GM12878 (cell line): ENCODE measurements around the gene STXBP4. TPM values are rescaled to one million over a fixed set of nuclear protein-coding genes. Genes with fewer than 3 reads are reported as not detected.

Source experiments
- ATAC-seq: fragments of 200-7000 bp; cut with Tn5 transposase; 3 replicates; pipeline ENCODE4 v1.9.1; 2020; ENCODE audit warnings: mild to moderate bottlenecking, moderate library complexity
- BruUV-seq: library from RNA; stranded (reverse); fragments of 400-500 nt; replicated peaks from 2 replicates; lab custom pipeline; 2021; lab: Mats Ljungman, UMichigan
- CTCF ChIA-PET: fragments of 300-600 bp; sonication (Branson Sonifier 250); formaldehyde crosslinking; extraction: SDS; loops from one replicate; lab custom pipeline; 2021; ENCODE audit warnings: inconsistent platforms; lab: Yijun Ruan, JAX
- POLR2A ChIA-PET: fragments of 350-600 bp; formaldehyde crosslinking; extraction: SDS; loops from one replicate; lab custom pipeline; 2021; ENCODE audit warnings: inconsistent platforms; lab: Charles Lee
- RAD21 ChIA-PET: fragments of 300-600 bp; sonication (Branson Sonifier 250); formaldehyde crosslinking; loops from one replicate; lab custom pipeline; 2023; ENCODE audit warnings: antibody characterized with exemption; ENCODE audit not compliant: unreplicated experiment; lab: Charles Lee
- SMC1A ChIA-PET: fragments of 300-600 bp; sonication (Branson Sonifier 250); formaldehyde crosslinking; loops from one replicate; lab custom pipeline; 2023; ENCODE audit not compliant: unreplicated experiment, uncharacterized antibody; lab: Charles Lee
- DNase-seq: peaks from one replicate; pipeline ENCODE4 v3.0.0-alpha.2; 2011; ENCODE audit warnings: low read depth, low spot score
- FAIRE-seq: peaks from 3 replicates; lab custom pipeline; 2011; peaks lifted over from hg19 to GRCh38; lab: Jason Lieb, UNC
- H2AFZ ChIP-seq: 2 replicates; pipeline ENCODE4 v1.6.0; 2011; ENCODE audit warnings: low read depth, low read length, control low read depth; ENCODE audit not compliant: control insufficient read depth
- H3K27ac ChIP-seq: 2 replicates; pipeline ENCODE4 v1.5.1; 2011; ENCODE audit warnings: control low read depth; ENCODE audit not compliant: control insufficient read depth, insufficient read depth
- H3K27me3 ChIP-seq, 2 experiments: replicated peaks in 1 of 2; 2 replicates each; pipeline versions ENCODE4 v1.6.0 to v1.6.1; 2011; ENCODE audit warnings: low read length in 1 of 2; ENCODE audit not compliant: control insufficient read depth in 2 of 2, insufficient read depth in 2 of 2
- H3K36me3 ChIP-seq, 2 experiments: 2 replicates each; pipeline ENCODE4 v1.5.1; 2011; ENCODE audit warnings: low read length in 1 of 2; ENCODE audit not compliant: control insufficient read depth in 2 of 2, insufficient read depth in 2 of 2
- H3K4me1 ChIP-seq: 2 replicates; pipeline ENCODE4 v1.6.1; 2011; ENCODE audit warnings: mild to moderate bottlenecking, low read length, moderate library complexity, mixed read lengths; ENCODE audit not compliant: control insufficient read depth, insufficient read depth
- H3K4me2 ChIP-seq: 2 replicates; pipeline ENCODE4 v1.6.0; 2011; ENCODE audit warnings: control low read depth; ENCODE audit not compliant: control insufficient read depth, insufficient read depth
- H3K4me3 ChIP-seq: fragments of 200-600 bp; sonication (generic); 2 replicates; pipeline ENCODE4 v1.5.1; 2016
- H3K79me2 ChIP-seq: 2 replicates; pipeline ENCODE4 v1.6.0; 2011; ENCODE audit warnings: low read length; ENCODE audit not compliant: control insufficient read depth, insufficient read depth
- H3K9ac ChIP-seq: 2 replicates; pipeline ENCODE4 v1.8.0; 2011; ENCODE audit warnings: low read length, control low read depth, mixed read lengths; ENCODE audit not compliant: control insufficient read depth, insufficient read depth
- H3K9me3 ChIP-seq: replicated peaks from 3 replicates; pipeline ENCODE4 v1.5.1; 2011; ENCODE audit warnings: mild to moderate bottlenecking, low read length; ENCODE audit not compliant: control insufficient read depth, insufficient read depth
- H4K20me1 ChIP-seq: 2 replicates; pipeline ENCODE4 v1.6.0; 2011; ENCODE audit not compliant: control insufficient read depth, insufficient read depth
- ATF7 ChIP-seq: fragments of 450-650 bp; IDR thresholded peaks from 2 replicates; pipeline ENCODE4 v1.6.1; 2016; ENCODE audit warnings: low read depth, mild to moderate bottlenecking
- BCL11A ChIP-seq: IDR thresholded peaks from 2 replicates; pipeline ENCODE4 v1.6.1; 2011; ENCODE audit warnings: low read depth, low read length
- BHLHE40 ChIP-seq, 2 experiments: fragments of 450-650 bp in 1 of 2; IDR thresholded peaks; 2 replicates each; pipeline ENCODE4 v1.6.1; 2011 to 2017; ENCODE audit warnings: low read depth in 2 of 2, borderline replicate concordance in 1 of 2, improper control_type of control experiment in 1 of 2, low read length in 1 of 2, mild to moderate bottlenecking in 1 of 2
- CBX5 ChIP-seq: sonication (generic); IDR thresholded peaks from 2 replicates; pipeline ENCODE4 v1.6.1; 2016; ENCODE audit warnings: low read depth, moderate library complexity, mild to moderate bottlenecking, inconsistent platforms
- ETV6 ChIP-seq, 2 experiments: fragments of 450-650 bp in 1 of 2; IDR thresholded peaks in 1 of 2; conservative IDR thresholded peaks in 1 of 2; 2 replicates each; pipeline ENCODE4 v1.6.1; 2014; ENCODE audit warnings: antibody characterized with exemption in 1 of 2, borderline replicate concordance in 1 of 2, low read depth in 1 of 2, mild to moderate bottlenecking in 1 of 2, moderate library complexity in 1 of 2
- IRF4 ChIP-seq: IDR thresholded peaks from 2 replicates; pipeline ENCODE4 v1.6.1; 2011; ENCODE audit warnings: low read depth, low read length
- KDM1A ChIP-seq: fragments of 200-600 bp; sonication (generic); IDR thresholded peaks from 2 replicates; pipeline ENCODE4 v1.6.1; 2016; ENCODE audit warnings: borderline replicate concordance
- POLR2AphosphoS2 ChIP-seq: IDR thresholded peaks from 2 replicates; pipeline ENCODE4 v1.6.1; 2011; ENCODE audit warnings: low read depth, mild to moderate bottlenecking, low read length, improper control_type of control experiment, moderate library complexity
- RBBP5 ChIP-seq: fragments of 200-600 bp; sonication (generic); conservative IDR thresholded peaks from 2 replicates; pipeline ENCODE4 v1.6.1; 2016
- RCOR1 ChIP-seq: conservative IDR thresholded peaks from 2 replicates; pipeline ENCODE4 v1.6.1; 2012; ENCODE audit warnings: low read depth, low read length, improper control_type of control experiment
- RELB ChIP-seq: fragments of 450-650 bp; IDR thresholded peaks from 2 replicates; pipeline ENCODE4 v1.6.1; 2017; ENCODE audit warnings: low read depth, mild to moderate bottlenecking, moderate library complexity
- SPI1 ChIP-seq: IDR thresholded peaks from 2 replicates; pipeline ENCODE4 v1.6.1; 2011; ENCODE audit warnings: low read depth, mild to moderate bottlenecking, low read length, moderate library complexity, borderline replicate concordance; ENCODE audit not compliant: insufficient read depth
- TARDBP ChIP-seq: IDR thresholded peaks from 2 replicates; pipeline ENCODE4 v1.6.1; 2016; ENCODE audit warnings: borderline replicate concordance
- TCF12 ChIP-seq: IDR thresholded peaks from 2 replicates; pipeline ENCODE4 v1.6.1; 2011; ENCODE audit warnings: low read depth, mild to moderate bottlenecking, low read length
- YY1 ChIP-seq: IDR thresholded peaks from 2 replicates; pipeline ENCODE4 v1.6.1; 2011; ENCODE audit warnings: low read depth, mild to moderate bottlenecking, low read length
- WGBS: methylation state at CpG from one replicate; pipeline ENCODE4 v1.1.6; 2016; ENCODE audit warnings: low lambda C conversion rate; ENCODE audit not compliant: insufficient replicate concordance, insufficient coverage; ENCODE audit errors: missing lambda C conversion rate; 5-methylcytosine and 5-hydroxymethylcytosine counted together
- in situ Hi-C: fragments of 300-500 bp; cut with MboI; formaldehyde crosslinking; loops from 9 replicates; pipeline ENCODE4 v1.14.3; 2018; ENCODE audit warnings: mixed read lengths
- intact Hi-C: fragments of 100-400 bp; cut with micrococcal nuclease; formaldehyde crosslinking; loops from one replicate; pipeline ENCODE4 v1.14.2; 2022; ENCODE audit not compliant: unreplicated experiment
- polyA plus RNA-seq, 11 experiments: library from polyadenylated mRNA; depleted of rRNA in 4 of 11; unstranded in 6 of 11; stranded (reverse) in 5 of 11; fragments of >200 nt; fragmentation: Nextera tagmentation in 4 of 11; fragmentation: Illumina TruSeq in 1 of 11; extraction: Ambion mirVana in 4 of 11; extraction: Trizol in 1 of 11; gene quantifications; 1 replicate in 1 of 11; 2 replicates in 10 of 11; pipeline versions ENCODE4 v1.2.1 to v1.2.3, GENCODE V29; 2011 to 2016; ENCODE audit warnings: inconsistent platforms in 2 of 11, missing spikeins in 2 of 11, low read depth in 1 of 11
- total RNA-seq, 4 experiments: library from RNA; depleted of rRNA in 3 of 4; stranded (reverse); fragments of >200 nt in 3 of 4; fragmentation: Illumina TruSeq in 1 of 4; extraction: Trizol in 1 of 4; gene quantifications; 2 replicates each; pipeline versions ENCODE4 v1.2.1 to v1.2.3, GENCODE V29; 2013 to 2021
- TF ChIP-seq, protein P1 (sequence below): fragments of 450-650 bp; IDR thresholded peaks from 2 replicates; pipeline ENCODE4 v1.6.1; 2016; ENCODE audit warnings: mild to moderate bottlenecking
- TF ChIP-seq, protein P2 (sequence below): IDR thresholded peaks from 2 replicates; pipeline ENCODE4 v1.6.1; 2012; ENCODE audit warnings: low read length, inconsistent platforms

The STXBP4 gene
- total and polyA plus RNA-seq, 10 of the 15 experiments (the other 5 are each of a cell fraction or from before 2014, with no cell fraction given): 4.3 to 11.0 (median 6.7) TPM

DNA sequence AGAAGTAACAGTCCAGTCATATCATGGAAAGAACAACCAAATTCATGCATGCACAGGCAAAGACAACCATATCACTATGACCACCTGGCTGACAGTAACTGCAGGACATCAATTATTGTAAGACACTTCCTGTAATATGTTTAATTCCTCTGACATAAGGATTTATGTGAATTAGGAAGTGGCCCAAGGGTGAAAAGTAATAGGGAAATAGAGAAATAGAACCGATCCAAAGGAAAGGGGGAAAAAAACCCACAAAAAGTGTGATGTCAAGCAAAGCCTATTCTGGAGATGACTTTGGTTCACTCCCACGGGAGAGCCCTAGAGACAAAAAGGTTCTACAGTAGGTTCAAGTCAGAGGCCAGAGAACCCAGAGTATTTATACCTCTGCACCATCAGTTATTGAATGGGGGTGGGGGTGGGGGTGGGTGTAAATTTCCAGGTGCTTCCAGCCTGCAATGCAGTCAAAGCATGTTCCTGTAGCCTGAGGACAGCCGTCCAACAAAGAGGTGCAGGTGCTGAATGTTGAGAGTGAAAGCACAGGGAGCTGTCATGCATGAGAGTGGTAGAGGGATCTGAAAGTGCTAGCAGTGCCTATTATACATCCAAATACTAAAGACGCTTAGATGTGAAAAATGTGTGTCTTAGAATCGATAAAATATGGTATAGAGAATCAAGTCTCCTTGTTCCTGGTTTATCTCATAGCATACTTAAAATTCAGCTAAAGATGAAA lies 200.6 kb downstream of the STXBP4 start:
- CTCF ChIA-PET: interaction anchor here (1.0 to 1.1 kb wide), 2 partner anchors 9 to 176 kb away, joined by 3 read pairs; no protein-coding TSS in a partner anchor
- no TSS peak for BruUV-seq
- WGBS: 3% methylated on average over 5 of the region's 5 CpGs
- peak; percentile 60; the same call in 1 of the 2 replicates for TF ChIP-seq SPI1
- TF ChIP-seq, protein P1, sequence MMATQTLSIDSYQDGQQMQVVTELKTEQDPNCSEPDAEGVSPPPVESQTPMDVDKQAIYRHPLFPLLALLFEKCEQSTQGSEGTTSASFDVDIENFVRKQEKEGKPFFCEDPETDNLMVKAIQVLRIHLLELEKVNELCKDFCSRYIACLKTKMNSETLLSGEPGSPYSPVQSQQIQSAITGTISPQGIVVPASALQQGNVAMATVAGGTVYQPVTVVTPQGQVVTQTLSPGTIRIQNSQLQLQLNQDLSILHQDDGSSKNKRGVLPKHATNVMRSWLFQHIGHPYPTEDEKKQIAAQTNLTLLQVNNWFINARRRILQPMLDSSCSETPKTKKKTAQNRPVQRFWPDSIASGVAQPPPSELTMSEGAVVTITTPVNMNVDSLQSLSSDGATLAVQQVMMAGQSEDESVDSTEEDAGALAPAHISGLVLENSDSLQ: peak; percentile 23; the same call in 1 of the 2 replicates
- TF ChIP-seq, protein P2, sequence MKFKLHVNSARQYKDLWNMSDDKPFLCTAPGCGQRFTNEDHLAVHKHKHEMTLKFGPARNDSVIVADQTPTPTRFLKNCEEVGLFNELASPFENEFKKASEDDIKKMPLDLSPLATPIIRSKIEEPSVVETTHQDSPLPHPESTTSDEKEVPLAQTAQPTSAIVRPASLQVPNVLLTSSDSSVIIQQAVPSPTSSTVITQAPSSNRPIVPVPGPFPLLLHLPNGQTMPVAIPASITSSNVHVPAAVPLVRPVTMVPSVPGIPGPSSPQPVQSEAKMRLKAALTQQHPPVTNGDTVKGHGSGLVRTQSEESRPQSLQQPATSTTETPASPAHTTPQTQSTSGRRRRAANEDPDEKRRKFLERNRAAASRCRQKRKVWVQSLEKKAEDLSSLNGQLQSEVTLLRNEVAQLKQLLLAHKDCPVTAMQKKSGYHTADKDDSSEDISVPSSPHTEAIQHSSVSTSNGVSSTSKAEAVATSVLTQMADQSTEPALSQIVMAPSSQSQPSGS: 0 out of 2 replicates have a peak, but pooled peaks have one; percentile 15
- peak in 1 of 2 experiments; percentile 23; a peak in 1 of 4 replicates for TF ChIP-seq ETV6 (conservative IDR thresholded peaks at IDR 0.05 in 1 of 2, IDR thresholded peaks at IDR 0.05 in 1 of 2; ENCODE audit: borderline replicate concordance in 1 of 2, low read depth in 1 of 2)
- peak; percentile 69; the same call in 1 of the 2 replicates for TF ChIP-seq CBX5
- no peak for TF ChIP-seq ATF7
- TF ChIP-seq BHLHE40 (IDR thresholded peaks at IDR 0.05; ENCODE audit: borderline replicate concordance in 1 of 2, low read depth in 2 of 2, low read length in 1 of 2): no peak
- TF ChIP-seq BCL11A: peak; percentile 67; the same call in 1 of the 2 replicates
- peak; percentile 86; the same call in 1 of the 2 replicates for TF ChIP-seq TCF12
- no peak for TF ChIP-seq TARDBP
- no peak for TF ChIP-seq RBBP5
- TF ChIP-seq POLR2AphosphoS2: no peak
- TF ChIP-seq IRF4: peak; percentile 73
- TF ChIP-seq RCOR1: no peak
- 0 out of 2 replicates have a peak, but pooled peaks have one; percentile 22 for TF ChIP-seq RELB
- TF ChIP-seq KDM1A: no peak
- TF ChIP-seq YY1: no peak

More for the DNA sequence above, 200.6 kb downstream of the STXBP4 start:
- SMC1A ChIA-PET: interaction anchor here (0.7 to 1.0 kb wide), 3 partner anchors 10 to 15 kb away, joined by 3 read pairs; no protein-coding TSS in a partner anchor
- Histone ChIP-seq H2AFZ (no peak overlapping the region; the same call in 1 of the 2 replicates), H3K27me3 (no peaks in the 10 kb centered on the region), H3K79me2 (no peaks in the 10 kb centered on the region), H3K4me2 (peak overlapping the region; percentile 7), H4K20me1 (no peaks in the 10 kb centered on the region), H3K4me1 (peaks cover 20% of the 10 kb centered on the region), H3K4me3 (no peak overlapping the region), H3K9me3 (no peaks in the 10 kb centered on the region; the same call in 2 of the 3 replicates), H3K27ac (peak overlapping the region; percentile 27), H3K9ac (no peak overlapping the region), H3K36me3 (no peaks in the 10 kb centered on the region; a peak in 1 of 4 replicates)
- in situ Hi-C loops (no loop called here), intact Hi-C loops (no loop called here)
- RAD21 ChIA-PET: no interaction called here
- POLR2A ChIA-PET: no interaction called here
- ATAC-seq (peak; percentile 95), FAIRE-seq (peak; percentile 61), DNase-seq (peak; percentile 51)
